GM12873 (cell line): Measurements from ENCODE around the gene PLEKHD1.

Source experiments
- CTCF ChIP-seq: IDR thresholded peaks from 2 replicates; pipeline ENCODE4 v1.5.1; 2012; ENCODE audit warnings: low read depth, mild to moderate bottlenecking, moderate library complexity, low read length, control low read depth; ENCODE audit not compliant: insufficient read depth; ENCODE audit errors: missing control alignments

Gene PLEKHD1

GRCh38 chr14:69574954-69575295 lies 90.4 kb downstream of the PLEKHD1 start:
- TF ChIP-seq CTCF: no peak

- no peak for TF ChIP-seq CTCF
Observed at GRCh38 chr14:69579476-69579875, 94.9 kb downstream of the PLEKHD1 start.

GRCh38 chr14:69580009-69580577 lies 95.6 kb downstream of the PLEKHD1 start:
- peak; percentile 71 for TF ChIP-seq CTCF
